ENCODE measurements around the gene BBS12. TPM values are rescaled to one million over a fixed set of nuclear protein-coding genes. Genes with fewer than 3 reads are reported as not detected.

The BBS12 gene
- polyA plus RNA-seq, 5 donors: 4.8 to 6.7 (median 5.5) TPM

Other genes with a start within 250 kb of the BBS12 start
- not detected for gene IL21, start 111.6 kb upstream of the BBS12 start, polyA plus RNA-seq (ENCODE audit: insufficient read depth in 1 of 5, insufficient read length in 5 of 5, low replicate concordance in 1 of 5)
- 1 to 10 TPM; 5.7 to 9.1 (median 6.8) TPM for gene FGF2, start 94.1 kb downstream of the BBS12 start, polyA plus RNA-seq (ENCODE audit: insufficient read depth in 1 of 5, insufficient read length in 5 of 5, low replicate concordance in 1 of 5)
- gene NUDT6, start 189.9 kb downstream of the BBS12 start, polyA plus RNA-seq (ENCODE audit: insufficient read depth in 1 of 5, insufficient read length in 5 of 5, low replicate concordance in 1 of 5): 10 to 100 TPM in 4 of 5 donors, 1 to 10 TPM in 1; 9.9 to 17.2 (median 16.6) TPM

All from right lung (tissue), 5 donors.